AG10803 (cell line): ENCODE measurements around the gene TANK.

Experiments used
- DNase-seq: peaks from one replicate; pipeline ENCODE4 v3.0.0; 2010; ENCODE audit warnings: low read depth
- H3K4me3 ChIP-seq: 2 replicates; pipeline ENCODE4 v1.5.1; 2011; ENCODE audit warnings: mild to moderate bottlenecking, low read length, control low read depth
- TF ChIP-seq, protein P1 (sequence below): conservative IDR thresholded peaks from 2 replicates; pipeline ENCODE4 v1.5.1; 2011; ENCODE audit warnings: mild to moderate bottlenecking, low read length, control low read depth, inconsistent platforms

The TANK gene

DNA sequence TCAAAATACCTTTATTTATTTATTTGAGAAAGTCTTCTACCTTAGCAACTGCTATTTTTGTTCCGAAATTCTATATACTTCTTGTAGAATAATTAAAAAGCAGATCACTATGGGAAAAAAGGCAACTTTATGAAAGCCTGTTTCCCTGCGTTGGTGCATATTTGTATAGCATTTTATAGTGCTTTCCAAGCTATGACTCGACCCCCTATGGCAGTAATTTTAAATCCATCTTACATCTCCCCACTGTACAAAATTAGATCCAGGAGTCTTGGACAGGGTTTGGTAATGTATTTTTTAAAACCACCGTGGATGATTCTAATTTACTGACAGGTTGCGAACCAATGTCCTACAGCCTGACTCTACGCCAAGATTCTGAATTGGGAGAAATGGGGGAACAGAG is 10.1 kb downstream of the TANK start:
- H3K4me3 ChIP-seq = no peak overlapping the region
- no peak for DNase-seq
- TF ChIP-seq, protein P1, sequence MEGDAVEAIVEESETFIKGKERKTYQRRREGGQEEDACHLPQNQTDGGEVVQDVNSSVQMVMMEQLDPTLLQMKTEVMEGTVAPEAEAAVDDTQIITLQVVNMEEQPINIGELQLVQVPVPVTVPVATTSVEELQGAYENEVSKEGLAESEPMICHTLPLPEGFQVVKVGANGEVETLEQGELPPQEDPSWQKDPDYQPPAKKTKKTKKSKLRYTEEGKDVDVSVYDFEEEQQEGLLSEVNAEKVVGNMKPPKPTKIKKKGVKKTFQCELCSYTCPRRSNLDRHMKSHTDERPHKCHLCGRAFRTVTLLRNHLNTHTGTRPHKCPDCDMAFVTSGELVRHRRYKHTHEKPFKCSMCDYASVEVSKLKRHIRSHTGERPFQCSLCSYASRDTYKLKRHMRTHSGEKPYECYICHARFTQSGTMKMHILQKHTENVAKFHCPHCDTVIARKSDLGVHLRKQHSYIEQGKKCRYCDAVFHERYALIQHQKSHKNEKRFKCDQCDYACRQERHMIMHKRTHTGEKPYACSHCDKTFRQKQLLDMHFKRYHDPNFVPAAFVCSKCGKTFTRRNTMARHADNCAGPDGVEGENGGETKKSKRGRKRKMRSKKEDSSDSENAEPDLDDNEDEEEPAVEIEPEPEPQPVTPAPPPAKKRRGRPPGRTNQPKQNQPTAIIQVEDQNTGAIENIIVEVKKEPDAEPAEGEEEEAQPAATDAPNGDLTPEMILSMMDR = no peak

DNA sequence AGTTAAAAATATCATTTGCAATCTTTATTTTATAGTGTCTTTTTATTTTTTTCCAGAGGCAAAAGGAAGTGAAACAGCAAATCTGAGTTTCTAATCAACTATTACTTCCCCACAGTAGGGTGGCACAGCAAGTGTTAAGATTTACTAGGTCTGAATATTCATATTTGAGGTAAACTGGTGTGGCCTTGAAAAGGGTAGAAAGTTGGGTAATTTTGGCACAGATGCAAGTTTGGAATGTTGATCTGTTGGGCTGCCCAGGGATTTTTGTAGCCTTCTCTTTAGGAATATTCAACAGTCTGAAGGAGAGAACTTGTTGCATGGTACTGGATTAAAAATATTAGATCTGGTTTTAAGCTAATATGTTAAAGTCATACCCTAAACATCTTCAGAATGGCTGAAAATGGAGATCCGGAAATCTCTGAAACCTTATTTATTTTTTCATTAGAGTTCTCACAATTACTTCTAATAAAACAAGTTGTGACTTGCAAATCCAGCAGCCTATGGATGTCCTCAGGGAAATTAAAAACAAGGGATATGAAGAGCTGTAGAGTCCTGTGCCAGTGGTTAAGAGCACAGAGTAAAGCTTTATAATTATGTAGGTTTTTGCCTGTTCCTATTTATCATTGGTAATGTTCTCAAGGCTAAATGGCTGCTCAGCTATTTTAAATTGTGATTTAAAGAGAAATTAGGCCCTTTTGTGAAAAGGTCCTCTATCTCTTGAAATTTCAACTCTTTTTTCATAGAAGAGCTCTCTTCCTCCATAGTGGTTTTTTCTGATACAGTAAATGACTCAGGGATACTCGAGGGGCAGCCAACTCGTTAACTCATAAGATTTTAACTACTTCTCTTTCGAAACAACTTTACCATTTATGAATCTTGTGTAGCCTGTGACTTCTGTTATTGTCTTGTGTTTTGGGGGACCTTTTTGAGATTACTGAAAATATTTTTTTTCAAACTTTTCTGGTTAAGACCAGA is 11.0 kb downstream of the TANK start:
- TF ChIP-seq, protein P1 = no peak
- H3K4me3 ChIP-seq = no peak overlapping the region
- DNase-seq = peak; percentile 78

DNA sequence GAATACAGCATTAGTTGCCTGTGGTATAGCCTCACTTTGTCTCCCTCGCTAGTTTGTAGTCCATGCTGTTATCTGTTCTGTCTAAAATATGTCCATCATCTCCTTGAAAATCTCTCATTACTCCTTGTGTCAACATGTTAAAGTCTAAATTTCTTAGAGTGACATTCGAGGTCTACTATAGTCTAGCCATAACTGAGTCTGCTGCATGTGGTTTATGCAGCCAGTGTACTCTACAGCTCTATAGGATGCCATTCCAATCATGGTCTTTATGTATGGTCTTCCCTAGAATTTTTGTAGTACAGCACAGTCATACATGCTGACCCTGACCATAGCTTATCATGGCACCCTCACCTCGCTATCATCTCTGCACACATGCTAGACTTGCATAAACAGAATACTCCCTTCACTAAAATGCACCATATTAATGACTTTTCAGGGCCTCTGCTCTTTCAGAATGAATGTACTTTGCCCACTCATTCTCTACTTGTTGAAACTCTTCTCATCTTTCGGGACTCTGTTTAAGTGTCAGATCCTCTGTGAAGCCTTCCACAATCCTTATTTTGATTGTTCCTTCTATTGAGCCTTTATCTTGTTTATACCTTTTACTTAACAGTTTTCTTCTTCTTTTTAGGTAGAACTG is 12.8 kb downstream of the TANK start:
- no peak overlapping the region for H3K4me3 ChIP-seq
- TF ChIP-seq, protein P1 = no peak
- DNase-seq = no peak

DNA sequence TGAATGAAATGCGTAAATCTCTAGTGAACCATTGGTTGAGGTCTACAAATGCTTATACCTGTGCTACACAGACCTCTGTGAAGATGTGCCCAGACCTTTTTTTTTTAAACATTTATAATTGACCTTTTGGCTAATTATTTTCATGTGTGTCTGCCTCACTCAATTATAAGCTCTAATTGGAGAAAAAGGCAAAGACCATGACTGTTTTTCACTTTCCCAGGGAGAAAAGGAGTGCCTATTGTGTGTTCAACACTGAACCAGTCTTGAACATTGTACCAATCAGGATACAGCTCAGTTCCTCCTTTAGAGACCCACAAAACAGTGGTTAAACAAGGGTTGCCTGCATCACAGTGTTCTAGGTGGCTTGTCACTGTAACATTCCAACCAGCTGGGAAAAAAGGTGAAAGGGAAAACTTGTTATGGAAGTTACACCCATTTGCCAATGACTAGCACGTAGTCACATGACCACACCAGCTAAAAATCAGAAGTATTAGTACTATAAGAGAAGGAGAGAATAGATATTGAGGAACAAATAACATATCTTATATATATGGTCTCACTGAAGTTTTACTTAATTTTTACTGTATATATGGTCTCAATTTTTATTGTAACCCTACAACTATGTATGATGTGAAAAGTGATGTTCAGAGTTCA is 13.4 kb downstream of the TANK start:
- DNase-seq = no peak
- TF ChIP-seq, protein P1 = no peak
- H3K4me3 ChIP-seq = no peak overlapping the region

DNA sequence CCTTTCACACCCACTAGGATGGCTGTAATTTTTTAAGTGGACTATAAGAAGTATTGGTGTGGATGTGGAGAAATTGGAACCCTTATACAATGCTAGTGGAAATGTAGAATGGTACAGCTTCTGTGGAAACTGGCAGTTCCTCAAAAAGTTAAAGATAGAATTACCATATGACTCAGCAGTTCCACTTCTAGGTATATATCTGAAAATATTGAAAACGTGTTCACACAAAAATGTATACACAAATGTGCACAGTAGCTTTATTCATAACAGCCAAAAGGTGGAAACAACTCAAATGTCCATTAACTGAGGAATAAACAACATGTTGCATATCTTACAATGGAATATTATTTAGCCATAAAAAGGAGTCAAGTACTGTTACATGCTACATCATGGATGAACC is 17.7 kb downstream of the TANK start:
- DNase-seq = no peak
- TF ChIP-seq, protein P1 = no peak
- no peak overlapping the region for H3K4me3 ChIP-seq

DNA sequence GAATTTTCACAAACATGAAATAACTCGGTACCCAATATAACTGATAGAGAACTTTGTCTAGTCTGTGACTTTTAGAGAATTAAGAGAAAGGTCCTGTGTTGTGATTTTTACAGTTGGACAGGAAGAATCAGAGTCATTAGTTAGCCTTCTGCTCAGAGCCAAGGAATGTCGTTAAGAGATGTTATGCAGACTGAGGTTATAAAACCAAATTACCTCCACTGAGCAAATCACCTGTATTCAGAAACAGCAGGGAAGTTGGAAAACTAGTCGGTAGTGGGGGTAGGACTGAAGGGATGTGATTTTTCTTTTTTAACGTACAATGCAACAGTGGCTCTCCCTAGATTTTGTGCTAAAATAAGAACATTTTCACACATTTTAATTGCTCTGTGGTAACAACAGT is 18.5 kb downstream of the TANK start:
- TF ChIP-seq, protein P1 = no peak
- DNase-seq = no peak

More for the DNA sequence above, 18.5 kb downstream of the TANK start:
- H3K4me3 ChIP-seq = no peak overlapping the region
